HepG2 (cell line): ENCODE results near the gene SNX24. TPM values are rescaled to one million over a fixed set of nuclear protein-coding genes. Genes with fewer than 3 reads are reported as not detected.

Experiments
- AKAP8 ChIP-seq: sonication (generic); formaldehyde crosslinking; IDR thresholded peaks from 2 replicates; pipeline ENCODE4 v1.5.1; 2020; ENCODE audit warnings: mild to moderate bottlenecking, missing genetic modification reagents
- CENPT ChIP-seq: sonication (generic); formaldehyde crosslinking; IDR thresholded peaks from 2 replicates; pipeline ENCODE4 v1.8.0; 2022; ENCODE audit warnings: low read depth, mild to moderate bottlenecking, moderate library complexity, missing genetic modification reagents
- CREM ChIP-seq, 2 experiments: sonication (generic) in 1 of 2; formaldehyde crosslinking in 1 of 2; IDR thresholded peaks; 2 replicates each; pipeline versions ENCODE4 v1.4.0 to v1.6.1; 2016 to 2020; ENCODE audit warnings: antibody characterized with exemption in 1 of 2, mild to moderate bottlenecking in 1 of 2, missing genetic modification reagents in 1 of 2
- FOXA3 ChIP-seq: IDR thresholded peaks from 2 replicates; pipeline ENCODE4 v1.6.1; 2016; ENCODE audit warnings: missing genetic modification reagents, missing compliant biosample characterization
- GATA4 ChIP-seq: sonication (generic); IDR thresholded peaks from 2 replicates; pipeline ENCODE4 v1.6.1; 2016; ENCODE audit warnings: antibody characterized with exemption, low read depth, borderline replicate concordance
- GLMP ChIP-seq: sonication (generic); formaldehyde crosslinking; IDR thresholded peaks from 2 replicates; pipeline ENCODE4 v1.9.0; 2021; ENCODE audit warnings: missing genetic modification reagents, mild to moderate bottlenecking, borderline replicate concordance
- HDAC6 ChIP-seq: fragments of 200-600 bp; sonication (generic); IDR thresholded peaks from 2 replicates; pipeline ENCODE4 v1.7.0; 2017; ENCODE audit warnings: mild to moderate bottlenecking, antibody characterized with exemption, low read length, low read depth
- KLF9 ChIP-seq: IDR thresholded peaks from 2 replicates; pipeline ENCODE4 v1.6.1; 2016; ENCODE audit warnings: low read depth
- MAZ ChIP-seq, 2 experiments: sonication (generic) in 1 of 2; formaldehyde crosslinking in 1 of 2; IDR thresholded peaks; 2 replicates each; pipeline versions ENCODE4 v1.5.0 to v1.6.1; 2012 to 2020; ENCODE audit warnings: low read depth in 2 of 2, mild to moderate bottlenecking in 2 of 2, borderline replicate concordance in 1 of 2, improper control_type of control experiment in 1 of 2, low read length in 1 of 2, missing genetic modification reagents in 1 of 2, moderate library complexity in 1 of 2
- PHF21A ChIP-seq: sonication (generic); formaldehyde crosslinking; IDR thresholded peaks from 2 replicates; pipeline ENCODE4 v1.5.0; 2020; ENCODE audit warnings: mild to moderate bottlenecking, missing genetic modification reagents
- RXRB ChIP-seq: IDR thresholded peaks from 2 replicates; pipeline ENCODE4 v1.6.1; 2016; ENCODE audit warnings: borderline replicate concordance, missing genetic modification reagents, missing compliant biosample characterization
- SP1 ChIP-seq, 2 experiments: fragments of 450-650 bp in 1 of 2; sonication (generic) in 1 of 2; formaldehyde crosslinking in 1 of 2; IDR thresholded peaks; 2 replicates each; pipeline versions ENCODE4 v1.4.0 to v1.6.1; 2016 to 2020; ENCODE audit warnings: missing genetic modification reagents in 1 of 2
- TBL1XR1 ChIP-seq: fragments of 150-350 bp; IDR thresholded peaks from 2 replicates; pipeline ENCODE4 v1.6.1; 2014; ENCODE audit warnings: borderline replicate concordance, low read length; ENCODE audit not compliant: partially characterized antibody
- TEAD3 ChIP-seq: optimal IDR thresholded peaks from 2 replicates; pipeline ENCODE3; 2016; ENCODE audit warnings: borderline replicate concordance
- TFDP1 ChIP-seq: IDR thresholded peaks from 2 replicates; pipeline ENCODE4 v1.6.1; 2016; ENCODE audit warnings: missing compliant biosample characterization, missing genetic modification reagents, borderline replicate concordance
- UBTF ChIP-seq: sonication (generic); formaldehyde crosslinking; IDR thresholded peaks from 2 replicates; pipeline ENCODE4 v1.4.0; 2020; ENCODE audit warnings: mild to moderate bottlenecking, missing genetic modification reagents
- ZBTB3 ChIP-seq: sonication (generic); formaldehyde crosslinking; IDR thresholded peaks from 2 replicates; pipeline ENCODE4 v1.4.0; 2020; ENCODE audit warnings: low read depth, mild to moderate bottlenecking, moderate library complexity, missing genetic modification reagents, borderline replicate concordance
- ZNF207 ChIP-seq: fragments of 450-650 bp; IDR thresholded peaks from 2 replicates; pipeline ENCODE4 v1.6.1; 2016; ENCODE audit warnings: antibody characterized with exemption, borderline replicate concordance
- ZNF329 ChIP-seq: sonication (generic); formaldehyde crosslinking; IDR thresholded peaks from 2 replicates; pipeline ENCODE4 v1.9.0; 2021; ENCODE audit warnings: low read depth, mild to moderate bottlenecking, missing genetic modification reagents
- ZNF609 ChIP-seq: sonication (generic); formaldehyde crosslinking; IDR thresholded peaks from 2 replicates; pipeline ENCODE4 v1.4.0; 2020; ENCODE audit warnings: mild to moderate bottlenecking, missing genetic modification reagents, borderline replicate concordance
- polyA plus RNA-seq, 8 experiments: library from polyadenylated mRNA; depleted of rRNA in 3 of 8; stranded (reverse) in 7 of 8; unstranded in 1 of 8; fragments of >200 nt; fragmentation: Illumina TruSeq in 4 of 8; extraction: Trizol in 4 of 8; gene quantifications; 2 replicates each; pipeline versions ENCODE4 v1.2.1 to v1.2.3, GENCODE V29; 2011 to 2016; ENCODE audit warnings: low read depth in 4 of 8, missing spikeins in 1 of 8, mixed read lengths in 1 of 8; ENCODE audit not compliant: insufficient read depth in 1 of 8
- total RNA-seq, 5 experiments: library from RNA; depleted of rRNA; stranded (reverse); fragments of >200 nt; fragmentation: Illumina TruSeq; extraction: Trizol; gene quantifications; 2 replicates each; pipeline ENCODE4 v1.2.3, GENCODE V29; 2016; ENCODE audit warnings: low read depth in 1 of 5

Gene SNX24
- total and polyA plus RNA-seq, 2 of the 13 experiments (the other 11 are each of a cell fraction or from before 2014, with no cell fraction given) = 7.2 to 23.7 TPM

GRCh38 chr5:122846051-122846550, 688 bp downstream of the SNX24 start (continued):
- TF ChIP-seq ZNF609 (CRISPR knock-in tag) (no peak), TFDP1 (no peak), GLMP (CRISPR knock-in tag) (no peak), ZNF329 (CRISPR knock-in tag) (no peak), KLF9 (no peak), ZBTB3 (CRISPR knock-in tag) (no peak), PHF21A (CRISPR knock-in tag) (no peak; the same call in 1 of the 2 replicates), CREM (IDR thresholded peaks at IDR 0.05) (no peak), CREM (CRISPR knock-in tag; IDR thresholded peaks at IDR 0.05) (no peak), MAZ (IDR thresholded peaks at IDR 0.05; ENCODE audit: borderline replicate concordance, low read depth, low read length) (no peak), MAZ (CRISPR knock-in tag; IDR thresholded peaks at IDR 0.05; ENCODE audit: low read depth) (no peak), UBTF (CRISPR knock-in tag) (no peak), ZNF207 (no peak), GATA4 (no peak), HDAC6 (no peak), FOXA3 (CRISPR knock-in tag) (peak; percentile 17; the same call in 1 of the 2 replicates), TEAD3 (CRISPR knock-in tag) (peak; percentile 42), TBL1XR1 (no peak), SP1 (IDR thresholded peaks at IDR 0.05) (no peak), SP1 (CRISPR knock-in tag; IDR thresholded peaks at IDR 0.05) (no peak), AKAP8 (CRISPR knock-in tag) (no peak), RXRB (CRISPR knock-in tag) (no peak), CENPT (no peak)
